SK-N-SH (cell line): Measurements from ENCODE around the gene MTARC1. TPM values are rescaled to one million over a fixed set of nuclear protein-coding genes. Genes with fewer than 3 reads are reported as not detected.

Source experiments
- CTCF ChIA-PET: fragments of 300-600, 350-600 bp; formaldehyde crosslinking; extraction: SDS; loops from one replicate; lab custom pipeline; 2021; lab: Yijun Ruan, JAX
- POLR2A ChIA-PET: fragments of 350-600 bp; sonication (Branson Sonifier 250); formaldehyde crosslinking; extraction: SDS; loops from one replicate; lab custom pipeline; 2020; ENCODE audit warnings: antibody characterized with exemption, inconsistent platforms; lab: Yijun Ruan, JAX
- DNase-seq: peaks from one replicate; pipeline ENCODE4 v3.0.0; 2012
- H2AFZ ChIP-seq: fragments of 200-600 bp; sonication (generic); 2 replicates; pipeline ENCODE4 v1.8.1; 2016; ENCODE audit warnings: antibody characterized with exemption, mild to moderate bottlenecking, low read depth
- H3F3A ChIP-seq: fragments of 200-600 bp; sonication (generic); replicated peaks from 2 replicates; pipeline ENCODE3; 2016; ENCODE audit warnings: antibody characterized with exemption, mild to moderate bottlenecking; ENCODE audit not compliant: insufficient read depth
- H3K27ac ChIP-seq, 2 experiments: fragments of 200-500 bp in 1 of 2; fragments of 200-600 bp in 1 of 2; sonication (Bioruptor generic) in 1 of 2; sonication (generic), shearing (Covaris generic) in 1 of 2; 2 replicates each; pipeline versions ENCODE4 v1.5.1 to v1.6.1; 2014 to 2016; ENCODE audit warnings: low read depth in 2 of 2, inconsistent platforms in 1 of 2, low read length in 1 of 2, mild to moderate bottlenecking in 1 of 2, mixed read lengths in 1 of 2
- H3K27me3 ChIP-seq: fragments of 200-600 bp; sonication (generic), shearing (Covaris generic); 2 replicates; pipeline ENCODE4 v1.6.1; 2016; ENCODE audit warnings: mixed run types; ENCODE audit not compliant: insufficient read depth
- H3K36me3 ChIP-seq, 2 experiments: fragments of 200-500 bp in 1 of 2; fragments of 200-600 bp in 1 of 2; sonication (Bioruptor generic) in 1 of 2; sonication (generic) in 1 of 2; replicated peaks in 1 of 2; 2 replicates each; pipeline versions ENCODE3 to v1.5.1; 2014 to 2016; ENCODE audit warnings: low read length in 1 of 2, mild to moderate bottlenecking in 1 of 2; ENCODE audit not compliant: insufficient read depth in 2 of 2, control insufficient read depth in 1 of 2
- H3K4me1 ChIP-seq, 2 experiments: fragments of 200-500 bp in 1 of 2; fragments of 200-600 bp in 1 of 2; sonication (Bioruptor generic) in 1 of 2; sonication (generic), shearing (Covaris generic) in 1 of 2; 2 replicates each; pipeline versions ENCODE4 v1.5.1 to v1.6.1; 2014 to 2016; ENCODE audit warnings: low read depth in 1 of 2, low read length in 1 of 2, mixed run types in 1 of 2; ENCODE audit not compliant: insufficient read depth in 2 of 2, control insufficient read depth in 1 of 2
- H3K4me2 ChIP-seq: fragments of 200-600 bp; sonication (generic), shearing (Covaris generic); 2 replicates; pipeline ENCODE4 v1.6.1; 2017; ENCODE audit warnings: mixed run types
- H3K4me3 ChIP-seq, 2 experiments: fragments of 200-500 bp in 1 of 2; fragments of 200-600 bp in 1 of 2; sonication (Bioruptor generic) in 1 of 2; sonication (generic), shearing (Covaris generic) in 1 of 2; 2 replicates each; pipeline versions ENCODE4 v1.5.1 to v1.8.1; 2014 to 2016; ENCODE audit warnings: low read depth in 2 of 2, inconsistent platforms in 1 of 2, low read length in 1 of 2, mild to moderate bottlenecking in 1 of 2, mixed read lengths in 1 of 2, moderate library complexity in 1 of 2
- H3K79me2 ChIP-seq: fragments of 200-600 bp; sonication (generic); 2 replicates; pipeline ENCODE4 v1.8.1; 2017; ENCODE audit warnings: mild to moderate bottlenecking; ENCODE audit not compliant: insufficient read depth
- H3K9ac ChIP-seq: fragments of 200-600 bp; sonication (generic); 2 replicates; pipeline ENCODE4 v1.6.1; 2017; ENCODE audit warnings: mixed run types
- H3K9me2 ChIP-seq: fragments of 200-600 bp; sonication (generic); 2 replicates; pipeline ENCODE4 v1.6.1; 2017; ENCODE audit warnings: mixed run types
- H3K9me3 ChIP-seq: fragments of 200-600 bp; sonication (generic); 2 replicates; pipeline ENCODE4 v1.6.1; 2017; ENCODE audit warnings: mixed run types, mild to moderate bottlenecking, moderate library complexity
- H4K20me1 ChIP-seq: fragments of 200-600 bp; sonication (generic); 2 replicates; pipeline ENCODE4 v1.6.1; 2017; ENCODE audit warnings: mild to moderate bottlenecking, mixed run types; ENCODE audit not compliant: insufficient read depth
- CHD2 ChIP-seq: fragments of 150-350 bp; IDR thresholded peaks from 2 replicates; pipeline ENCODE4 v1.6.1; 2018; ENCODE audit warnings: low read length; ENCODE audit not compliant: partially characterized antibody
- ELF1 ChIP-seq: IDR thresholded peaks from 2 replicates; pipeline ENCODE4 v1.4.0; 2012
- EP300 ChIP-seq, 2 experiments: IDR thresholded peaks; 2 replicates each; pipeline versions ENCODE4 v1.4.0 to v1.6.1; 2012; ENCODE audit warnings: borderline replicate concordance in 1 of 2, low read depth in 1 of 2, low read length in 1 of 2
- FOXJ3 ChIP-seq: sonication (generic); formaldehyde crosslinking; IDR thresholded peaks from 2 replicates; pipeline ENCODE4 v1.5.1; 2020; ENCODE audit warnings: mild to moderate bottlenecking, missing genetic modification reagents
- JUND ChIP-seq: IDR thresholded peaks from 2 replicates; pipeline ENCODE4 v1.4.0; 2012
- MAX ChIP-seq: IDR thresholded peaks from 2 replicates; pipeline ENCODE4 v1.4.0; 2012; ENCODE audit warnings: low read depth
- MEF2A ChIP-seq: IDR thresholded peaks from 2 replicates; pipeline ENCODE4 v1.4.0; 2012; ENCODE audit warnings: low read depth, borderline replicate concordance
- RAD21 ChIP-seq: IDR thresholded peaks from 2 replicates; pipeline ENCODE4 v1.6.1; 2012; ENCODE audit warnings: mild to moderate bottlenecking, low read length
- SIN3A ChIP-seq: IDR thresholded peaks from 2 replicates; pipeline ENCODE4 v1.6.1; 2012; ENCODE audit warnings: low read depth, mild to moderate bottlenecking, low read length, moderate library complexity, borderline replicate concordance
- SMC3 ChIP-seq: IDR thresholded peaks from 2 replicates; pipeline ENCODE4 v1.6.1; 2012; ENCODE audit warnings: low read depth, low read length, improper control_type of control experiment
- TCF12 ChIP-seq: IDR thresholded peaks from 2 replicates; pipeline ENCODE4 v1.4.0; 2012
- WGBS: methylation state at CpG from one replicate; pipeline ENCODE4 v1.1.6; 2017; ENCODE audit warnings: low lambda C conversion rate; 5-methylcytosine and 5-hydroxymethylcytosine counted together
- polyA plus RNA-seq, 3 experiments: library from polyadenylated mRNA; depleted of rRNA; stranded (reverse); fragments of >200 nt; gene quantifications; 2 replicates each; pipeline ENCODE4 v1.2.3, GENCODE V29; 2012
- TF ChIP-seq, protein P1 (sequence below): fragments of 150-350 bp; IDR thresholded peaks from 2 replicates; pipeline ENCODE4 v1.6.1; 2017; ENCODE audit warnings: antibody characterized with exemption, low read length, low read depth, borderline replicate concordance
- TF ChIP-seq, protein P2 (sequence below): fragments of 200-600 bp; sonication (generic); IDR thresholded peaks from 2 replicates; pipeline ENCODE4 v1.6.1; 2017; ENCODE audit warnings: antibody characterized with exemption, mild to moderate bottlenecking, moderate library complexity

Gene MTARC1
- polyA plus RNA-seq, 1 of the 3 experiments (the other 2 are of a cell fraction) = 6.1 TPM

DNA sequence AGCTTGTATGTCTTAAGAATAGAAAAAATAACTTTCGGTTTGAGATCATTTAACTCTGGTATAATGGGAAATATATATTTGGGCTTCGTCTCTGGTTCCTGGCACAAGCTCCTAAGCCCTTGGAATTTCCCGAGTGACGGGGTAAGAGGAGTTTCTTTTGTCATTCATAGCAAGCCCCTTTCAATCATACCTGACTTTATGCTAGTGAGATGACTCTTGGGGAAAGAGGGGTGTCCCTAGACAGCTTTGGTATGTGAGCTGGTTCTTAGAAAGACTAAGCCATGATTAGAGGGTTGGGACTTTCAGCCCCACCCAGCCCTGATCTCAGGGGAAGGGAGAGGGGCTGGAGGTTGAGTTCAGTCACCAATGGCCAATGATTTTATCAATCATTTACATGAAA, 13.9 kb upstream of the MTARC1 start (continued):
- TF ChIP-seq, protein P1, sequence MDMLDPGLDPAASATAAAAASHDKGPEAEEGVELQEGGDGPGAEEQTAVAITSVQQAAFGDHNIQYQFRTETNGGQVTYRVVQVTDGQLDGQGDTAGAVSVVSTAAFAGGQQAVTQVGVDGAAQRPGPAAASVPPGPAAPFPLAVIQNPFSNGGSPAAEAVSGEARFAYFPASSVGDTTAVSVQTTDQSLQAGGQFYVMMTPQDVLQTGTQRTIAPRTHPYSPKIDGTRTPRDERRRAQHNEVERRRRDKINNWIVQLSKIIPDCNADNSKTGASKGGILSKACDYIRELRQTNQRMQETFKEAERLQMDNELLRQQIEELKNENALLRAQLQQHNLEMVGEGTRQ = no peak
- TF ChIP-seq FOXJ3 (CRISPR knock-in tag) (no peak), CHD2 (no peak), EP300 (IDR thresholded peaks at IDR 0.05; ENCODE audit: borderline replicate concordance in 1 of 2, low read depth in 1 of 2, low read length in 1 of 2) (no peak), TCF12 (no peak), JUND (no peak)

GRCh38 chr1:220775240-220775853, 11.4 kb upstream of the MTARC1 start:
- Histone ChIP-seq H3K9me3 (no peaks in the 10 kb centered on the region), H3K9me2 (no peaks in the 10 kb centered on the region), H2AFZ (no peak overlapping the region), H3K27ac (no peak overlapping the region), H4K20me1 (no peaks in the 10 kb centered on the region), H3K4me3 (peak overlapping the region in 1 of 2 experiments; percentile 29; a peak in 1 of 4 replicates), H3K27me3 (no peaks in the 10 kb centered on the region), H3K4me2 (no peak overlapping the region), H3K4me1 (no peaks in the 10 kb centered on the region), H3K36me3 (peaks cover 0 to 5% of the 10 kb centered on the region in 2 experiments), H3K79me2 (no peaks in the 10 kb centered on the region), H3F3A (no peaks in the 10 kb centered on the region), H3K9ac (no peak overlapping the region)
- TF ChIP-seq RAD21 (peak; percentile 35; the same call in 1 of the 2 replicates), CHD2 (no peak), SIN3A (no peak), SMC3 (peak; percentile 20; the same call in 1 of the 2 replicates)
- TF ChIP-seq, protein P2, sequence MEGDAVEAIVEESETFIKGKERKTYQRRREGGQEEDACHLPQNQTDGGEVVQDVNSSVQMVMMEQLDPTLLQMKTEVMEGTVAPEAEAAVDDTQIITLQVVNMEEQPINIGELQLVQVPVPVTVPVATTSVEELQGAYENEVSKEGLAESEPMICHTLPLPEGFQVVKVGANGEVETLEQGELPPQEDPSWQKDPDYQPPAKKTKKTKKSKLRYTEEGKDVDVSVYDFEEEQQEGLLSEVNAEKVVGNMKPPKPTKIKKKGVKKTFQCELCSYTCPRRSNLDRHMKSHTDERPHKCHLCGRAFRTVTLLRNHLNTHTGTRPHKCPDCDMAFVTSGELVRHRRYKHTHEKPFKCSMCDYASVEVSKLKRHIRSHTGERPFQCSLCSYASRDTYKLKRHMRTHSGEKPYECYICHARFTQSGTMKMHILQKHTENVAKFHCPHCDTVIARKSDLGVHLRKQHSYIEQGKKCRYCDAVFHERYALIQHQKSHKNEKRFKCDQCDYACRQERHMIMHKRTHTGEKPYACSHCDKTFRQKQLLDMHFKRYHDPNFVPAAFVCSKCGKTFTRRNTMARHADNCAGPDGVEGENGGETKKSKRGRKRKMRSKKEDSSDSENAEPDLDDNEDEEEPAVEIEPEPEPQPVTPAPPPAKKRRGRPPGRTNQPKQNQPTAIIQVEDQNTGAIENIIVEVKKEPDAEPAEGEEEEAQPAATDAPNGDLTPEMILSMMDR = peak; percentile 97
- ChIA-PET CTCF (interaction anchor here (0.6 to 5.3 kb wide), 46 partner anchors 10 to 785 kb away, joined by 3 to 59 read pairs (median 5); partner anchors contain the start of genes C1orf115 and MTARC1), POLR2A (no interaction called here)
- 35% methylated on average over 8 of the region's 8 CpGs for WGBS
- peak; percentile 56 for DNase-seq

DNA sequence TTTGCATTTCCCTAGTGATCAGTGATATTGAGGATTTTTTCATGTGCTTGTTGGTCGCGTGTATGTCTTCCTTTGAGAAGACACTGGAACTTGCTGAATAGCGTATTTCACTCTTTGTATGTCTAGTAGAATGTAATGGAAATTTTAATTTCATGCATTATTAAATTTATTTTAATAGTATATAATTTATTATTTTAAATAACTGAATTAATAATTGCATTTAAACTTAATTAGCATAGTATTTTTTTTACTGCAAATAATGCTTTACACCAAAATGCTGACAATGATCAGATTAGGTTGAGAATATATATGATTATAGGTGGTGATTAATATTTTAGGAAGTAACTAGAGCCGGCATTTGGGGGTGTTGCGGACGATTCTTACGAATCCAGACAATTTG, 10.5 kb upstream of the MTARC1 start:
- H3K36me3 ChIP-seq = peaks cover 0 to 2% of the 10 kb centered on the region in 2 experiments
- TF ChIP-seq MAX = no peak
- TF ChIP-seq ELF1 = no peak
- no peak for TF ChIP-seq MEF2A
- no peak for TF ChIP-seq RAD21
- TF ChIP-seq, all 33 proteins: peak for 0
- Histone ChIP-seq H3K4me3 (no peak overlapping the region), H4K20me1 (no peaks in the 10 kb centered on the region), H3K4me2 (no peak overlapping the region), H3K9ac (no peak overlapping the region), H3K4me1 (no peaks in the 10 kb centered on the region), H3K9me2 (no peaks in the 10 kb centered on the region), H3K27me3 (no peaks in the 10 kb centered on the region), H3K9me3 (no peaks in the 10 kb centered on the region), H3K79me2 (no peaks in the 10 kb centered on the region), H3F3A (no peaks in the 10 kb centered on the region), H3K27ac (no peak overlapping the region), H2AFZ (no peak overlapping the region)
- peak; percentile 30 for DNase-seq
- POLR2A ChIA-PET = interaction anchor here (1.0 kb wide), 1 partner anchor 11 kb away, joined by 3 read pairs; the partner anchor contains the start of gene MTARC1
- WGBS = 91% methylated on average over 7 of the region's 7 CpGs
- CTCF ChIA-PET = interaction anchor here (0.5 to 5.3 kb wide), 71 partner anchors 9 to 789 kb away, joined by 3 to 59 read pairs (median 5); partner anchors contain the start of genes C1orf115, MTARC1 and MTARC2
